GM21515 (cell line): ENCODE data around the gene NIT1.

Experiments used
- ATAC-seq: cut with Tn5 transposase; IDR thresholded peaks from one replicate; pipeline ENCODE4 v1.9.1; 2021; ENCODE audit not compliant: unreplicated experiment

The NIT1 gene

GRCh38 chr1:161117759-161118581 is at the start of gene NIT1, which contains the start of gene PFDN2:
Gene NIT1, plus strand, starts transcription at chr1:161118105. Its CDS starts 72 bp downstream, at chr1:161118177.
Gene PFDN2, minus strand, starts transcription at chr1:161118037. Its CDS starts 11 bp downstream, at chr1:161118026.
- ATAC-seq: peak; percentile 72

GRCh38 chr1:161068306-161069234 is 49.3 kb upstream of the NIT1 start:
- peak; percentile 50 for ATAC-seq

- ATAC-seq: no peak
Observed at GRCh38 chr1:161069241-161069640, 48.7 kb upstream of the NIT1 start.

- ATAC-seq: peak; percentile 80
Observed at GRCh38 chr1:161069731-161070270, 48.1 kb upstream of the NIT1 start, which contains the start of gene ARHGAP30. Gene ARHGAP30, minus strand, starts transcription at chr1:161069891. Its CDS starts 267 bp downstream, at chr1:161069624.

GRCh38 chr1:161070761-161071160 is 47.1 kb upstream of the NIT1 start:
- ATAC-seq: no peak

GRCh38 chr1:161071886-161072371 is 46.0 kb upstream of the NIT1 start:
- no peak for ATAC-seq

- no peak for ATAC-seq
Observed at GRCh38 chr1:161072751-161073449, 45.0 kb upstream of the NIT1 start.

- ATAC-seq: no peak
Observed at GRCh38 chr1:161073474-161074121, 44.3 kb upstream of the NIT1 start.

- no peak for ATAC-seq
Observed at GRCh38 chr1:161074676-161075368, 43.1 kb upstream of the NIT1 start.

GRCh38 chr1:161076410-161076809 is 41.5 kb upstream of the NIT1 start:
- ATAC-seq: no peak

GRCh38 chr1:161077426-161077825 is 40.5 kb upstream of the NIT1 start:
- ATAC-seq: no peak

GRCh38 chr1:161079436-161080110 is 38.3 kb upstream of the NIT1 start:
- ATAC-seq: no peak

GRCh38 chr1:161080441-161081405 is 37.2 kb upstream of the NIT1 start:
- ATAC-seq: no peak

GRCh38 chr1:161081519-161081918 is 36.4 kb upstream of the NIT1 start:
- ATAC-seq: no peak

GRCh38 chr1:161082483-161082882 is 35.4 kb upstream of the NIT1 start:
- ATAC-seq: no peak

GRCh38 chr1:161082996-161083747 is 34.7 kb upstream of the NIT1 start:
- ATAC-seq: no peak
